ENCODE results near the gene VAT1L.
A peak's percentile ranks its signal among the peaks of the same experiment; 100 is the strongest.

Gene VAT1L

GRCh38 chr16:77993111-77993985, 205.0 kb downstream of the VAT1L start:
- peak; percentile 6 for DNase-seq (ENCODE audit: low read depth)

GRCh38 chr16:77995843-77996455, 207.6 kb downstream of the VAT1L start:
- DNase-seq (ENCODE audit: low read depth), result no peak

- no peak for DNase-seq (ENCODE audit: low read depth)
These were observed 210.1 kb downstream of the VAT1L start for GRCh38 chr16:77998350-77999023.

- no peak for DNase-seq (ENCODE audit: low read depth)
These were observed 213.2 kb downstream of the VAT1L start for GRCh38 chr16:78001451-78002025.

- peak; percentile 65 for DNase-seq (ENCODE audit: low read depth)
These were observed 214.7 kb downstream of the VAT1L start for GRCh38 chr16:78002915-78003538.

GRCh38 chr16:78004517-78004916, 216.2 kb downstream of the VAT1L start:
- DNase-seq (ENCODE audit: low read depth), result no peak

GRCh38 chr16:78005881-78006280, 217.5 kb downstream of the VAT1L start:
- DNase-seq (ENCODE audit: low read depth), result no peak

- no peak for DNase-seq (ENCODE audit: low read depth)
These were observed 218.8 kb downstream of the VAT1L start for GRCh38 chr16:78007121-78007520.

GRCh38 chr16:78022347-78023060, 234.1 kb downstream of the VAT1L start, which contains the start of gene CLEC3A:
CLEC3A (plus strand) TSS chr16:78022548; CDS start chr16:78022627, 79 bp downstream.
- DNase-seq (ENCODE audit: low read depth), result no peak

GRCh38 chr16:78024159-78024558, 235.8 kb downstream of the VAT1L start:
- no peak for DNase-seq (ENCODE audit: low read depth)

GRCh38 chr16:78025631-78026030, 237.3 kb downstream of the VAT1L start:
- no peak for DNase-seq (ENCODE audit: low read depth)

- no peak for DNase-seq (ENCODE audit: low read depth)
These were observed 239.7 kb downstream of the VAT1L start for GRCh38 chr16:78028018-78028417.
